Cardiac muscle cell (in vitro differentiated cells and primary cell): ENCODE data around the gene ATXN7L2. TPM values are rescaled to one million over a fixed set of nuclear protein-coding genes. Genes with fewer than 3 reads are reported as not detected.

Experiments used
- DNase-seq, 2 donors: peaks; one replicate each; pipeline versions ENCODE4 v3.0.0 to v3.0.0-alpha.2; 2010 to 2017; ENCODE audit warnings: low read depth in 1 of 2, low spot score in 1 of 2
- H3K27ac ChIP-seq: fragments of 200-600 bp; sonication (generic); 2 replicates; pipeline ENCODE4 v1.5.1; 2016
- H3K27me3 ChIP-seq: fragments of 200-600 bp; sonication (generic); 2 replicates; pipeline ENCODE4 v1.6.0; 2016; ENCODE audit warnings: control low read depth
- H3K36me3 ChIP-seq: fragments of 200-600 bp; sonication (generic); 2 replicates; pipeline ENCODE4 v1.5.1; 2016; ENCODE audit warnings: control low read depth
- H3K4me1 ChIP-seq: fragments of 200-600 bp; sonication (generic); 2 replicates; pipeline ENCODE4 v1.8.1; 2017; ENCODE audit warnings: low read depth, mild to moderate bottlenecking, mixed run types
- H3K4me3 ChIP-seq: fragments of 200-600 bp; sonication (generic); 2 replicates; pipeline ENCODE4 v1.5.1; 2016; ENCODE audit warnings: mild to moderate bottlenecking
- H3K9me3 ChIP-seq: fragments of 200-600 bp; sonication (generic); 2 replicates; pipeline ENCODE4 v1.5.1; 2017; ENCODE audit warnings: low read depth, mild to moderate bottlenecking, control low read depth
- CTCF ChIP-seq: IDR thresholded peaks from 2 replicates; pipeline ENCODE4 v1.5.1; 2012; ENCODE audit warnings: low read depth, mild to moderate bottlenecking, low read length
- polyA plus RNA-seq: library from polyadenylated mRNA; unstranded; fragments of >200 nt; fragmentation: Nextera tagmentation; extraction: Ambion mirVana; gene quantifications from 2 replicates; pipeline ENCODE4 v1.2.1, GENCODE V29; 2016
- total RNA-seq: library from RNA; depleted of rRNA; stranded (reverse); fragments of >200 nt; gene quantifications from 2 replicates; pipeline ENCODE4 v1.2.3, GENCODE V29; 2016

ATXN7L2 gene
- total and polyA plus RNA-seq, 2 experiments from 2014 or later = 7.0 to 17.8 TPM

GRCh38 chr1:109502364-109502851, 18.7 kb downstream of the ATXN7L2 start:
- no peak for DNase-seq
- no peak for TF ChIP-seq CTCF
- no peak overlapping the region for H3K27ac ChIP-seq
- H3K4me3 ChIP-seq = no peak overlapping the region
- H3K36me3 ChIP-seq = no peaks in the 10 kb centered on the region
- H3K9me3 ChIP-seq = no peaks in the 10 kb centered on the region
- no peaks in the 10 kb centered on the region for H3K4me1 ChIP-seq
- peaks cover 4% of the 10 kb centered on the region for H3K27me3 ChIP-seq

- TF ChIP-seq CTCF = no peak
- DNase-seq = no peak
- peaks cover 16% of the 10 kb centered on the region for H3K27me3 ChIP-seq
- H3K9me3 ChIP-seq = no peaks in the 10 kb centered on the region
- H3K4me1 ChIP-seq = no peaks in the 10 kb centered on the region
- no peak overlapping the region for H3K4me3 ChIP-seq
- no peak overlapping the region for H3K27ac ChIP-seq
- H3K36me3 ChIP-seq = no peaks in the 10 kb centered on the region
Measured at GRCh38 chr1:109503935-109504334, 20.2 kb downstream of the ATXN7L2 start.

GRCh38 chr1:109504974-109505373, 21.3 kb downstream of the ATXN7L2 start:
- Histone ChIP-seq H3K36me3 (no peaks in the 10 kb centered on the region), H3K4me3 (no peak overlapping the region), H3K9me3 (no peaks in the 10 kb centered on the region), H3K27me3 (peaks cover 16% of the 10 kb centered on the region), H3K4me1 (no peaks in the 10 kb centered on the region), H3K27ac (no peak overlapping the region)
- no peak for DNase-seq
- TF ChIP-seq CTCF = no peak

GRCh38 chr1:109508001-109508872, 24.5 kb downstream of the ATXN7L2 start:
- Histone ChIP-seq H3K27ac (no peak overlapping the region), H3K27me3 (peaks cover 40% of the 10 kb centered on the region), H3K4me3 (no peak overlapping the region)

GRCh38 chr1:109508873-109509175, 25.1 kb downstream of the ATXN7L2 start:
- no peak for DNase-seq
- TF ChIP-seq CTCF = no peak
- peaks cover 45% of the 10 kb centered on the region for H3K27me3 ChIP-seq
- H3K36me3 ChIP-seq = no peaks in the 10 kb centered on the region
- peak overlapping the region; percentile 72 for H3K4me3 ChIP-seq
- no peak overlapping the region for H3K27ac ChIP-seq
- no peaks in the 10 kb centered on the region for H3K4me1 ChIP-seq
- H3K9me3 ChIP-seq = no peaks in the 10 kb centered on the region

More at GRCh38 chr1:109508001-109508872, 24.5 kb downstream of the ATXN7L2 start:
- Histone ChIP-seq H3K36me3 (no peaks in the 10 kb centered on the region), H3K4me1 (no peaks in the 10 kb centered on the region), H3K9me3 (no peaks in the 10 kb centered on the region)
- TF ChIP-seq CTCF = no peak
- no peak for DNase-seq
